Lower lobe of right lung (tissue), 2 donors: Measurements from ENCODE around the gene MTFMT. TPM values are rescaled to one million over a fixed set of nuclear protein-coding genes. Genes with fewer than 3 reads are reported as not detected.

ENCODE experiments used
- ATAC-seq, 2 donors: fragments of 200-7000 bp; cut with Tn5 transposase; one replicate each; pipeline ENCODE4 v1.9.1; 2020 to 2022; ENCODE audit warnings: mild to moderate bottlenecking in 2 of 2, moderate library complexity in 2 of 2
- DNase-seq: peaks from one replicate; pipeline ENCODE4 v3.0.0-alpha.2; 2020
- H3K27ac ChIP-seq: fragments of 200-600 bp; one replicate; pipeline ENCODE4 v1.8.0; 2022
- H3K27me3 ChIP-seq: fragments of 200-600 bp; one replicate; pipeline ENCODE4 v1.8.0; 2022; ENCODE audit warnings: low read depth
- H3K36me3 ChIP-seq: fragments of 200-600 bp; one replicate; pipeline ENCODE4 v1.8.0; 2022; ENCODE audit warnings: mild to moderate bottlenecking
- H3K4me1 ChIP-seq: fragments of 200-600 bp; one replicate; pipeline ENCODE4 v1.8.0; 2022
- H3K4me3 ChIP-seq: fragments of 200-600 bp; one replicate; pipeline ENCODE4 v1.8.0; 2022; ENCODE audit warnings: mild to moderate bottlenecking
- H3K9me3 ChIP-seq: fragments of 200-600 bp; one replicate; pipeline ENCODE4 v1.8.0; 2022
- intact Hi-C: fragments of 100-400 bp; cut with DNase I; formaldehyde crosslinking; loops from one replicate; pipeline ENCODE4 v1.11.0; 2022
- total RNA-seq: library from RNA; stranded (reverse); fragmentation: NEBNext Ultra II Directional; extraction: Animal tissue kit (Norgen Biotek cat#: 25700); gene quantifications from one replicate; pipeline ENCODE4 v1.2.1, GENCODE V29; 2021
- TF ChIP-seq, protein P1 (sequence below): fragments of 200-600 bp; IDR thresholded peaks from one replicate; pipeline ENCODE4 v1.8.0; 2022; ENCODE audit warnings: antibody characterized with exemption, mild to moderate bottlenecking
- donor health status: DM: no; HTN: yes; CAD: no; lungs with severe emphysema.

Gene MTFMT
- total RNA-seq, 1 donor from 2014 or later, result 15.7 TPM

- no peak for ATAC-seq
- peaks cover 18% of the 10 kb centered on the region for H3K36me3 ChIP-seq
- DNase-seq, result no peak
- no peak overlapping the region for H3K4me3 ChIP-seq
- no peak overlapping the region for H3K27ac ChIP-seq
- intact Hi-C loops, result no loop called here
- TF ChIP-seq, protein P1, sequence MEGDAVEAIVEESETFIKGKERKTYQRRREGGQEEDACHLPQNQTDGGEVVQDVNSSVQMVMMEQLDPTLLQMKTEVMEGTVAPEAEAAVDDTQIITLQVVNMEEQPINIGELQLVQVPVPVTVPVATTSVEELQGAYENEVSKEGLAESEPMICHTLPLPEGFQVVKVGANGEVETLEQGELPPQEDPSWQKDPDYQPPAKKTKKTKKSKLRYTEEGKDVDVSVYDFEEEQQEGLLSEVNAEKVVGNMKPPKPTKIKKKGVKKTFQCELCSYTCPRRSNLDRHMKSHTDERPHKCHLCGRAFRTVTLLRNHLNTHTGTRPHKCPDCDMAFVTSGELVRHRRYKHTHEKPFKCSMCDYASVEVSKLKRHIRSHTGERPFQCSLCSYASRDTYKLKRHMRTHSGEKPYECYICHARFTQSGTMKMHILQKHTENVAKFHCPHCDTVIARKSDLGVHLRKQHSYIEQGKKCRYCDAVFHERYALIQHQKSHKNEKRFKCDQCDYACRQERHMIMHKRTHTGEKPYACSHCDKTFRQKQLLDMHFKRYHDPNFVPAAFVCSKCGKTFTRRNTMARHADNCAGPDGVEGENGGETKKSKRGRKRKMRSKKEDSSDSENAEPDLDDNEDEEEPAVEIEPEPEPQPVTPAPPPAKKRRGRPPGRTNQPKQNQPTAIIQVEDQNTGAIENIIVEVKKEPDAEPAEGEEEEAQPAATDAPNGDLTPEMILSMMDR, result no peak
- H3K9me3 ChIP-seq, result no peaks in the 10 kb centered on the region
- H3K27me3 ChIP-seq, result no peaks in the 10 kb centered on the region
- H3K4me1 ChIP-seq, result no peaks in the 10 kb centered on the region
Observed at GRCh38 chr15:64997745-64998375, 31.6 kb downstream of the MTFMT start.

DNA sequence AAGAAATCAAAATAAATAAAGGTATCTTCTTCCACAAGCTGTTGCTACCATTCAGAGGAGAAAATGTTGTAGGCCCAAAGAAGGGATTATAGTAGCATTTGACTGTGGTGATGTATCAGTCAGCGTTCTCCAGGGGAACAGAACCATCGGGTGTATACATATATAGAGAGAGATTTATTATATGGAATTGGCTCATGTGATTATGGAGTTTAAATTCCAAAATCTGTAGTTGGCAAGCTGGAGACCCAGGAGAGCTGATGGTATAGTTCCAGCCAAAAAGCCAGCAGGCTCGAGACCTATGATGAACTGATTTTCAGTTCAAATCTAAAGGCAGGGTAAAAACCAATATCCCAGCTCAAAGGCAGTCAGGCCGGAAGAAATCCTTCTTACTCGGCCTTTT, 32.4 kb downstream of the MTFMT start:
- H3K27ac ChIP-seq, result no peak overlapping the region
- ATAC-seq, result no peak
- no peak for DNase-seq
- no peaks in the 10 kb centered on the region for H3K27me3 ChIP-seq
- intact Hi-C loops, result no loop called here
- H3K4me1 ChIP-seq, result no peaks in the 10 kb centered on the region
- no peak overlapping the region for H3K4me3 ChIP-seq
- TF ChIP-seq, protein P1, result no peak
- H3K36me3 ChIP-seq, result peaks cover 10% of the 10 kb centered on the region
- no peaks in the 10 kb centered on the region for H3K9me3 ChIP-seq

DNA sequence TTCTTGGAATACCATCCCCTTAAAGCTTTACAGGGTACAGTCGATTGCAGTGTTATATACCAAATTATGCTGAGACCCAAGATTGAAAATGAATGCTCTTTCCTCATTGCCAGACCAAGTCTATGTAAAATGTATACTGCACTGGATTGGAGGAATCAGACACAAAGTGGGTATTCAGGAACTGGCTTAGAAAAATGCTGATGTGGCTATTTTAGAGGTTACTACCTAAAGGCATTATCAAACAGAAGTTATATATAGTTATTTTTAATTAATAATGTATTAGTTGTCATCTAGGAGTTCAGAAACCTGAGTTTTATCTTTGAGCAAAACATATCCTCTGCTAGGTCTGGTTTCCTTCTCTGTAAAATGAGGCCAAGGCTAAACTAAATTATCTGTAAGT, 36.1 kb downstream of the MTFMT start:
- TF ChIP-seq, protein P1, result no peak
- intact Hi-C loops, result no loop called here
- DNase-seq (no peak), ATAC-seq (no peak)
- Histone ChIP-seq H3K36me3 (no peaks in the 10 kb centered on the region), H3K9me3 (no peaks in the 10 kb centered on the region), H3K4me1 (peaks cover 10% of the 10 kb centered on the region), H3K4me3 (no peak overlapping the region), H3K27ac (no peak overlapping the region), H3K27me3 (no peaks in the 10 kb centered on the region)

DNA sequence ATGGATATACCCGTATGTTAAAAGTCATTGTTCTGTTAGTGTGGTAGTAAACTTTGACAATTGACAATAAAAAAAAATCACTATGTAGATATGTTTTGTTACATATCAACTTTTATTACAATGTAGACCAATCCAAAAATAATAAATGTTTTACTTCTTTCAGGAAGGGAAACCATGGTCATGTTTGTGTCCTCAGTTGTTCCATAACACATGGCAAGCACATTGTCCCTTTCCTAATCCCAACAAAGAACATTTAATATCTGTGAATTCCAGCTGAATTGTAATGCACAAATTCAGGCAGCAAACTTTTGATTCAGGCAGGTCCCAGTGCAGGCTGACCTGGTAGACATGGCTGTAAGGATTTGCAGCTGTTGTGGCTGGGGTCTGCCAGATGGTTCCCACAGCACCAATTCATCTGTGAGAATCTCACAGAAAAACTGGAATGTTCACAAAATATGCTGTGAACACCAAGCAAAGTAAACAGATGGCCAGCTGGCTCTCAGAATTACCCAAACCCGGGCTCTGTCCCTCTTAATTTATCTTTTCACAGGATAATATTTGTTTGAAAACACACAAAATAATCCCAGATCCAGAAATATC, 37.8 kb downstream of the MTFMT start:
- DNase-seq, result no peak
- H3K4me1 ChIP-seq, result peaks cover 27% of the 10 kb centered on the region
- intact Hi-C loops, result no loop called here

DNA sequence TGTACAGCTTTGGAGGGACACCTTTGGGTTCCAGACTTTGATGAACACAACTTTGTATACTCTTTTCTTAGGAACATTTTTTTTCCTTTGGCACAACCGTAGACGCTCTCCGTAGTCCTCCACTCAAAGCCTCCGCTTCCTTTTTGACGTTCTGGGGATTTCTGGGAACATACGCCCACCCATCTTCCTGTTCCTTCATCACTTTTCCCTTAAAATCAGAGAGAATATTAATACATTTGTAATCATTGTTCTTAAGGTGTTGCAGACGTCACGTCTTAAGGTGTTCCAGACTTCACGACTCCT, 39.3 kb downstream of the MTFMT start:
- ATAC-seq (peak in 1 of 2 donors; percentile 33), DNase-seq (no peak)
- H3K36me3 ChIP-seq, result peaks cover 7% of the 10 kb centered on the region
- H3K27ac ChIP-seq, result peak overlapping the region; percentile 94
- peaks cover 42% of the 10 kb centered on the region for H3K4me1 ChIP-seq
- TF ChIP-seq, protein P1, result no peak
- no peaks in the 10 kb centered on the region for H3K9me3 ChIP-seq
- H3K4me3 ChIP-seq, result peak overlapping the region; percentile 93
- intact Hi-C loops, result no loop called here
- no peaks in the 10 kb centered on the region for H3K27me3 ChIP-seq

More for the DNA sequence above, 37.8 kb downstream of the MTFMT start:
- TF ChIP-seq, protein P1, result no peak
- no peak overlapping the region for H3K27ac ChIP-seq
- no peaks in the 10 kb centered on the region for H3K9me3 ChIP-seq
- peaks cover 7% of the 10 kb centered on the region for H3K36me3 ChIP-seq
- H3K27me3 ChIP-seq, result no peaks in the 10 kb centered on the region
- ATAC-seq, result no peak
- H3K4me3 ChIP-seq, result no peak overlapping the region
